K562 treated with DMSO at 1 percent for 4 hours (cell line): Measurements from ENCODE around the gene POLR2J3. TPM values are rescaled to one million over a fixed set of nuclear protein-coding genes. Genes with fewer than 3 reads are reported as not detected.

Experiments
- total RNA-seq: library from RNA; unstranded; fragments of 300-600 nt; gene quantifications from 2 replicates; pipeline ENCODE4 v1.2.3, GENCODE V29; 2022; ENCODE audit not compliant: insufficient read depth

The POLR2J3 gene
- 26.0 and 30.4 TPM in 2 replicates for total RNA-seq

GRCh38 chr7:102572261-102573239 is at the start of gene POLR2J3:
POLR2J3 (minus strand) TSS chr7:102572583; CDS start chr7:102572521, 62 bp downstream.

GRCh38 chr7:102616507-102617125 is 44.2 kb upstream of the POLR2J3 start, which contains the start of gene RASA4:
RASA4 (minus strand) TSS chr7:102616756; CDS start chr7:102616689, 67 bp downstream.

DNA sequence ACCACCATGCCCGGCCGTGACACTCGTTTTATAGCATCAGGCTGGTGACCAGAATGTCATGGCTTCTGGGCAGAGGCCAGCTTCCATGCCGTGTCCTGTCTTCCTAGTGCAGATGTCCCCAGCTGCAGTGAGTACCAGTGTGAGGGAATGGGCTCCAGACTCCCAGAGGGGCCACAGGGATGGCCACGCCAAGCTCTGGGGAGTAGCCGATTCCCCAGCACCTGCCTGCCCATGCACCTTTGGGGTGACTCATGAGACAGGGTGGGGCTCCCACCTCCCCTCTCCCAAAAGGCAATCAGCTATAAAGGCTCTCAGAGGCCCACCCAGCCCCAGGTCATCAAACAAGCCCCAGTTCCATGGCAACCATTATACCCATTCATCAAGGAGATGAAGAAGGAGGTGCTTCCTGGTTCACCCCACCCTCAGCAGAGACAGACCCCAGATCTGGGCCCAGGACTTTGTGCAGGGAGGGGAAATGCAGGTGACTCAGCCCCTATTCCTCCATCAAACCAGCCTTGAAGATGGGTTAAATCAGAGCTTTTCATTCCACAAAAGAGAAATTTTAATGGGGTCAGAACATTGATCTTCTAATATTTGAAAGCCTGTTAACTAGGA is 21.5 kb downstream of the POLR2J3 start, which contains the start of gene SPDYE2:
TSS of gene SPDYE2 (plus strand) at position 419 of the 615 bp plus-strand sequence. CDS start 2,030 bp downstream, outside the sequence.

GRCh38 chr7:102543596-102543995 is 28.8 kb downstream of the POLR2J3 start, which contains the start of gene UPK3BL2:
UPK3BL2 (minus strand) TSS chr7:102543696; CDS start chr7:102543636, 60 bp downstream.

GRCh38 chr7:102517550-102518147 is 54.7 kb downstream of the POLR2J3 start, which contains the start of gene RASA4B:
RASA4B (minus strand) TSS chr7:102517777; CDS start chr7:102517710, 67 bp downstream.

Other genes starting within 250 kb of the POLR2J3 start
- not detected in 2 replicates for gene SPDYE6, start 216.1 kb downstream of the POLR2J3 start, total RNA-seq
- 26.0 and 27.3 TPM in 2 replicates for gene PRKRIP1, start 176.2 kb downstream of the POLR2J3 start, total RNA-seq
- gene ORAI2, start 139.0 kb downstream of the POLR2J3 start, total RNA-seq, result 38.7 and 56.0 TPM in 2 replicates
- gene ALKBH4, start 107.7 kb downstream of the POLR2J3 start, total RNA-seq, result 5.9 and 7.2 TPM in 2 replicates
- gene LRWD1, start 107.6 kb downstream of the POLR2J3 start, total RNA-seq, result 48.7 and 58.7 TPM in 2 replicates
- gene POLR2J, start 93.7 kb downstream of the POLR2J3 start, total RNA-seq, result 130 and 146 TPM in 2 replicates
- gene RASA4B, start 54.8 kb downstream of the POLR2J3 start, total RNA-seq, result 4.9 and 13.9 TPM in 2 replicates
- 6.5 and 8.8 TPM in 2 replicates for gene UPK3BL2, start 28.9 kb downstream of the POLR2J3 start, total RNA-seq
- 1.0 TPM in 1 of 2 replicates, not detected in the other for gene SPDYE2, start 21.4 kb downstream of the POLR2J3 start, total RNA-seq
- 15.1 and 16.4 TPM in 2 replicates for gene RASA4, start 44.2 kb upstream of the POLR2J3 start, total RNA-seq
- 16.1 and 28.4 TPM in 2 replicates for gene UPK3BL1, start 70.2 kb upstream of the POLR2J3 start, total RNA-seq
- 1.0 TPM in 1 of 2 replicates, not detected in the other for gene SPDYE2B, start 77.7 kb upstream of the POLR2J3 start, total RNA-seq
- gene POLR2J2, start 99.1 kb upstream of the POLR2J3 start, total RNA-seq, result 0.73 TPM in 1 of 2 replicates, not detected in the other
- 6.2 and 9.8 TPM in 2 replicates for gene FAM185A, start 176.4 kb upstream of the POLR2J3 start, total RNA-seq